ENCODE results near the gene WSCD2. TPM values are rescaled to one million over a fixed set of nuclear protein-coding genes. Genes with fewer than 3 reads are reported as not detected.

Gene WSCD2
- total and polyA plus RNA-seq, 12 donors: 0.01 to 2.8 (median 0.44) TPM; not detected in 3

DNA sequence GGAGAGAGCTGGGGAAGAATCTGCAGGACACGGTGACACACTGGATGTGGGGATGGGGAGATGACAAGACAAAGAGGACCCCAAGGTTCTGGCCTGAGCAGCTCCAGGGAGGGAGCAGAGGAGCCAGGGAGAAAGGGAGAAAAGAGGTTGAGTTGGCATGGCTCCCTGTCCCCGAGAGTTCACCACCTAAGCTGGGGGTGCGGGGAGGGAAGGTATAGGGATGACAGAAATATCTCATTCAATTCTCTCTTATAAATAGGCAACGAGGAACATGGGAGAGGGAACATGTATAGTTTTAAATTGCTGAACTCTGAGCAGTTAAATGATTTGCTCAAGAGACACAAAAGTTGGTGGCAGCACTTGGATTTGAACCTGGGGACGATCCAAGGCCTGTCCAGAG is 124.9 kb downstream of the WSCD2 start:
- DNase-seq (no peak), ATAC-seq (no peak)
- no peak overlapping the region for H3K27ac ChIP-seq
- no peaks in the 10 kb centered on the region for H3K4me1 ChIP-seq
- H3K36me3 ChIP-seq: no peaks in the 10 kb centered on the region
- WGBS, 2 donors: 49 to 63% methylated on average over 5 of the region's 5 CpGs
- H3K27me3 ChIP-seq: peaks cover 0 to 37% (median 15%) of the 10 kb centered on the region in 7 donors
- H3K4me3 ChIP-seq: no peak overlapping the region
- TF ChIP-seq, protein P1, sequence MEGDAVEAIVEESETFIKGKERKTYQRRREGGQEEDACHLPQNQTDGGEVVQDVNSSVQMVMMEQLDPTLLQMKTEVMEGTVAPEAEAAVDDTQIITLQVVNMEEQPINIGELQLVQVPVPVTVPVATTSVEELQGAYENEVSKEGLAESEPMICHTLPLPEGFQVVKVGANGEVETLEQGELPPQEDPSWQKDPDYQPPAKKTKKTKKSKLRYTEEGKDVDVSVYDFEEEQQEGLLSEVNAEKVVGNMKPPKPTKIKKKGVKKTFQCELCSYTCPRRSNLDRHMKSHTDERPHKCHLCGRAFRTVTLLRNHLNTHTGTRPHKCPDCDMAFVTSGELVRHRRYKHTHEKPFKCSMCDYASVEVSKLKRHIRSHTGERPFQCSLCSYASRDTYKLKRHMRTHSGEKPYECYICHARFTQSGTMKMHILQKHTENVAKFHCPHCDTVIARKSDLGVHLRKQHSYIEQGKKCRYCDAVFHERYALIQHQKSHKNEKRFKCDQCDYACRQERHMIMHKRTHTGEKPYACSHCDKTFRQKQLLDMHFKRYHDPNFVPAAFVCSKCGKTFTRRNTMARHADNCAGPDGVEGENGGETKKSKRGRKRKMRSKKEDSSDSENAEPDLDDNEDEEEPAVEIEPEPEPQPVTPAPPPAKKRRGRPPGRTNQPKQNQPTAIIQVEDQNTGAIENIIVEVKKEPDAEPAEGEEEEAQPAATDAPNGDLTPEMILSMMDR (IDR thresholded peaks at IDR 0.05): no peak
- intact Hi-C loops (cut with DNase I): no loop called here
- peaks cover 0 to 3% (median under 1%) of the 10 kb centered on the region in 11 donors for H3K9me3 ChIP-seq

- TF ChIP-seq, protein P1 (IDR thresholded peaks at IDR 0.05): no peak
- peaks cover 0 to 10% (median 4%) of the 10 kb centered on the region in 11 donors for H3K9me3 ChIP-seq
- no peak for ATAC-seq
- no peaks in the 10 kb centered on the region for H3K36me3 ChIP-seq
- peaks cover 0 to 33% (median 9%) of the 10 kb centered on the region in 7 donors for H3K27me3 ChIP-seq
- intact Hi-C loops (cut with DNase I): no loop called here
- no peaks in the 10 kb centered on the region for H3K4me1 ChIP-seq
- no peak for DNase-seq
- WGBS, 2 donors: 67 to 72% methylated on average over 13 of the region's 13 CpGs
- no peak overlapping the region for H3K4me3 ChIP-seq
- H3K27ac ChIP-seq: no peak overlapping the region
Observed at GRCh38 chr12:108254517-108255251, 125.6 kb downstream of the WSCD2 start.

- no peak for DNase-seq
- H3K4me3 ChIP-seq: no peak overlapping the region
- no peaks in the 10 kb centered on the region for H3K36me3 ChIP-seq
- ATAC-seq: no peak
- peaks cover 0 to 15% (median 8%) of the 10 kb centered on the region in 11 donors for H3K9me3 ChIP-seq
- no peaks in the 10 kb centered on the region for H3K4me1 ChIP-seq
- H3K27me3 ChIP-seq: peaks cover 0 to 32% (median 8%) of the 10 kb centered on the region in 7 donors
- WGBS, 2 donors: 80 to 81% methylated on average over 3 of the region's 3 CpGs
- intact Hi-C loops (cut with DNase I): no loop called here
- TF ChIP-seq, protein P1 (IDR thresholded peaks at IDR 0.05): no peak
- no peak overlapping the region for H3K27ac ChIP-seq
Observed at GRCh38 chr12:108255252-108255602, 126.1 kb downstream of the WSCD2 start.

DNA sequence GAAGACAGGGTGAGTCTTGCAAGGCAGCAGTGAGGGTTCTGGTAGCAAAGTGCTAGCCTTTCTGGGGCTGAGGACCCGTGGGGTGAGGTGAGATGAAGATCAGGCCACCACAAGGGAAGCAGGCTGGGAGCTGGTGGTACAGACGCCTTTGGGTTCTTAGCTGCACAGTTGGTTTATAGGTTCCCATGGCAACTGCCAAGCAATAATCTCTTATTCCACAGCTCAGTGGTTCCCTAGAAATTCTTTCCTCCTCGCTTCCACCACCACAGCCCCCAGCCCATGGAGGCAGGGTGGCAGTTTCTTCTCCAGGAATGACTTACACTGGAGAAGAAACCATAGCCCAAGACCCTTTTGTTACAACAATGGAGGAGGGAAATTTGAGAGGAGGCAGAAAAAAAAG is 127.9 kb downstream of the WSCD2 start:
- 29 to 50% methylated on average over 3 of the region's 3 CpGs for WGBS, 2 donors
- TF ChIP-seq, protein P1 (IDR thresholded peaks at IDR 0.05): no peak
- Histone ChIP-seq H3K27me3 (peaks cover 0 to 15% (median 5%) of the 10 kb centered on the region in 7 donors), H3K27ac (no peak overlapping the region), H3K4me1 (no peaks in the 10 kb centered on the region), H3K4me3 (no peak overlapping the region), H3K9me3 (peaks cover 0 to 33% (median 21%) of the 10 kb centered on the region in 11 donors), H3K36me3 (no peaks in the 10 kb centered on the region)
- intact Hi-C loops (cut with DNase I): no loop called here
- no peak for ATAC-seq
- no peak for DNase-seq

Data from heart right ventricle (tissue), 16 donors.